Measurements from ENCODE around the gene CAMKK1. TPM values are rescaled to one million over a fixed set of nuclear protein-coding genes. Genes with fewer than 3 reads are reported as not detected.
A peak's percentile ranks its signal among the peaks of the same experiment; 100 is the strongest.

The CAMKK1 gene
- total and polyA plus RNA-seq, 7 donors: 0.91 to 2.3 (median 1.5) TPM

- Histone ChIP-seq H3K4me3 (no peak overlapping the region), H3K36me3 (ENCODE audit: insufficient read depth in 1 of 2, low read depth in 1 of 2) (no peaks in the 10 kb centered on the region), H3K9me3 (no peaks in the 10 kb centered on the region), H3K27me3 (ENCODE audit: insufficient read depth in 3 of 3, low read length in 2 of 3) (no peaks in the 10 kb centered on the region), H3K4me1 (no peaks in the 10 kb centered on the region), H3K27ac (no peak overlapping the region)
- WGBS, 3 donors: 57 to 75% (median 58%) methylated on average over 25 of the region's 25 CpGs
- ATAC-seq (peak in 1 of 4 donors; percentile 14), DNase-seq (no peak)
- intact Hi-C loops (cut with DNase I): loop anchor here in 1 of 2 donors (10.0 kb wide), 1 partner anchor 168 kb away; no protein-coding TSS in a partner anchor
- no peak for TF ChIP-seq CTCF (IDR thresholded peaks at IDR 0.05)
These were observed 10.4 kb upstream of the CAMKK1 start for GRCh38 chr17:3903051-3903825.

- intact Hi-C loops (cut with DNase I): loop anchor here in 1 of 2 donors (10.0 kb wide), 1 partner anchor 166 kb away; no protein-coding TSS in a partner anchor
- WGBS, 3 donors: 63 to 81% (median 77%) methylated on average over 6 of the region's 6 CpGs
- no peak overlapping the region for H3K27ac ChIP-seq
These were observed 7.8 kb upstream of the CAMKK1 start for GRCh38 chr17:3900646-3901045.

GRCh38 chr17:3897731-3898130 lies 4.9 kb upstream of the CAMKK1 start:
- H3K9me3 ChIP-seq: no peaks in the 10 kb centered on the region
- ATAC-seq: no peak
- DNase-seq: no peak
- WGBS, 3 donors: 94 to 99% (median 97%) methylated on average over 10 to 12 of the region's 12 CpGs
- intact Hi-C loops (cut with DNase I): no loop called here
- H3K4me3 ChIP-seq: no peak overlapping the region
- no peak for TF ChIP-seq CTCF (IDR thresholded peaks at IDR 0.05)
- H3K27me3 ChIP-seq (ENCODE audit: insufficient read depth in 3 of 3, low read length in 2 of 3): no peaks in the 10 kb centered on the region
- no peak overlapping the region for H3K27ac ChIP-seq
- peaks cover 19% of the 10 kb centered on the region for H3K4me1 ChIP-seq
- H3K36me3 ChIP-seq (ENCODE audit: insufficient read depth in 1 of 2, low read depth in 1 of 2): no peaks in the 10 kb centered on the region

More at GRCh38 chr17:3900646-3901045, 7.8 kb upstream of the CAMKK1 start:
- no peaks in the 10 kb centered on the region for H3K36me3 ChIP-seq (ENCODE audit: insufficient read depth in 1 of 2, low read depth in 1 of 2)
- H3K4me1 ChIP-seq: no peaks in the 10 kb centered on the region
- no peak for TF ChIP-seq CTCF (IDR thresholded peaks at IDR 0.05)
- no peaks in the 10 kb centered on the region for H3K27me3 ChIP-seq (ENCODE audit: insufficient read depth in 3 of 3, low read length in 2 of 3)
- DNase-seq (no peak), ATAC-seq (no peak)
- no peaks in the 10 kb centered on the region for H3K9me3 ChIP-seq
- H3K4me3 ChIP-seq: no peak overlapping the region

GRCh38 chr17:3896968-3897235 lies 4.0 kb upstream of the CAMKK1 start:
- intact Hi-C loops (cut with DNase I): no loop called here
- no peak overlapping the region for H3K4me3 ChIP-seq
- H3K4me1 ChIP-seq: peaks cover 19% of the 10 kb centered on the region
- DNase-seq (no peak), ATAC-seq (no peak)
- WGBS, 3 donors: 86 to 91% (median 90%) methylated on average over 6 of the region's 6 CpGs
- H3K27ac ChIP-seq: no peak overlapping the region
- no peaks in the 10 kb centered on the region for H3K36me3 ChIP-seq (ENCODE audit: insufficient read depth in 1 of 2, low read depth in 1 of 2)
- TF ChIP-seq CTCF (IDR thresholded peaks at IDR 0.05): no peak
- H3K9me3 ChIP-seq: no peaks in the 10 kb centered on the region
- H3K27me3 ChIP-seq (ENCODE audit: insufficient read depth in 3 of 3, low read length in 2 of 3): no peaks in the 10 kb centered on the region
